Measurements from ENCODE around the gene THAP11.

THAP11 gene

DNA sequence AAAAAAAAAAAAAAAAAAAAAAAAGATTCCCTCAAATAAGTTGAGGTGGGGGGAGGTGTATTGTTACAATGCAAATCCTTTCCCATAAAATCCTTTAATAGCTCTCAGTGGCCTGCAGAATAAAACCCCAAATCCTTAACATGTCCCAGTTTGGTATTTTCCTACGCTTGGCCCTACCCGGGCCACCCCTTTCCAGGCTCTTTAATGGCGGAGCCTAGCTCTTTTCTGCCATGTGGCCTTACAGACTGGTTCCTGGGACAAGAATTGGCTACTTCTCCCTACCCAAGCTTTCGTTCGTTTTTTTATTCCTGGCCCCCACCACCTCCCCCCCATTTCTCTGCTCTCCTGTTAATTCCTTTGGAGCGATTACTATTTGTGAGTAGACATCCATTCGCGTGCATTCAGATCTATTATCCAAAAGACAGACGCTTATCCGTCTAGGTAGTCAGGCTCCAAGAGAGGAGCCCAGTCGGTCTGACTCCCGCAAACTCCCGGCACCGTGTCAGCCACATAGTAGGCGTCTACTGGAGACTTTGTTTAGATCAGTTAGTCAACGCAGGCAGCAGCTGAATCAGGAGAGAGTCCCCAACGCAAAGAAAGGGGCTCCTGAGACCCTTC, 813 bp upstream of the THAP11 start:
- peak overlapping the region; percentile 66 to 81 for H3K4me3 ChIP-seq
- intact Hi-C loops (cut with DNase I; ENCODE audit: low total_unique reads): no loop called here
- TF ChIP-seq CTCF (IDR thresholded peaks at IDR 0.05): no peak

DNA sequence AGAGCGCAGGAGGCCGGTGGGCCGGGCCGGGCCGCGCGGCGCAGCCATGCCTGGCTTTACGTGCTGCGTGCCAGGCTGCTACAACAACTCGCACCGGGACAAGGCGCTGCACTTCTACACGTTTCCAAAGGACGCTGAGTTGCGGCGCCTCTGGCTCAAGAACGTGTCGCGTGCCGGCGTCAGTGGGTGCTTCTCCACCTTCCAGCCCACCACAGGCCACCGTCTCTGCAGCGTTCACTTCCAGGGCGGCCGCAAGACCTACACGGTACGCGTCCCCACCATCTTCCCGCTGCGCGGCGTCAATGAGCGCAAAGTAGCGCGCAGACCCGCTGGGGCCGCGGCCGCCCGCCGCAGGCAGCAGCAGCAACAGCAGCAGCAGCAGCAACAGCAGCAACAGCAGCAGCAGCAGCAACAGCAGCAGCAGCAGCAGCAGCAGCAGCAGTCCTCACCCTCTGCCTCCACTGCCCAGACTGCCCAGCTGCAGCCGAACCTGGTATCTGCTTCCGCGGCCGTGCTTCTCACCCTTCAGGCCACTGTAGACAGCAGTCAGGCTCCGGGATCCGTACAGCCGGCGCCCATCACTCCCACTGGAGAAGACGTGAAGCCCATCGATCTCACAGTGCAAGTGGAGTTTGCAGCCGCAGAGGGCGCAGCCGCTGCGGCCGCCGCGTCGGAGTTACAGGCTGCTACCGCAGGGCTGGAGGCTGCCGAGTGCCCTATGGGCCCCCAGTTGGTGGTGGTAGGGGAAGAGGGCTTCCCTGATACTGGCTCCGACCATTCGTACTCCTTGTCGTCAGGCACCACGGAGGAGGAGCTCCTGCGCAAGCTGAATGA, 606 bp downstream of the THAP11 start:
- no peaks in the 10 kb centered on the region for H3K9me3 ChIP-seq
- no peaks in the 10 kb centered on the region for H3K36me3 ChIP-seq
- DNase-seq: peak; percentile 50 to 76
- peak in 1 of 2 experiments; percentile 15 for TF ChIP-seq CTCF (IDR thresholded peaks at IDR 0.05)
- no peaks in the 10 kb centered on the region for H3K27me3 ChIP-seq
- peak overlapping the region; percentile 66 to 81 for H3K4me3 ChIP-seq
- H3K27ac ChIP-seq: peak overlapping the region; percentile 97 to 99
- intact Hi-C loops (cut with DNase I; ENCODE audit: low total_unique reads): no loop called here
- H3K4me1 ChIP-seq: peaks cover 15 to 45% (median 35%) of the 10 kb centered on the region in 4 donors

More for the DNA sequence above, 813 bp upstream of the THAP11 start:
- Histone ChIP-seq H3K9me3 (no peaks in the 10 kb centered on the region), H3K36me3 (no peaks in the 10 kb centered on the region), H3K27ac (peak overlapping the region; percentile 97 to 99), H3K4me1 (peaks cover 15 to 40% (median 34%) of the 10 kb centered on the region in 4 donors), H3K27me3 (no peaks in the 10 kb centered on the region)
- no peak for DNase-seq

DNA sequence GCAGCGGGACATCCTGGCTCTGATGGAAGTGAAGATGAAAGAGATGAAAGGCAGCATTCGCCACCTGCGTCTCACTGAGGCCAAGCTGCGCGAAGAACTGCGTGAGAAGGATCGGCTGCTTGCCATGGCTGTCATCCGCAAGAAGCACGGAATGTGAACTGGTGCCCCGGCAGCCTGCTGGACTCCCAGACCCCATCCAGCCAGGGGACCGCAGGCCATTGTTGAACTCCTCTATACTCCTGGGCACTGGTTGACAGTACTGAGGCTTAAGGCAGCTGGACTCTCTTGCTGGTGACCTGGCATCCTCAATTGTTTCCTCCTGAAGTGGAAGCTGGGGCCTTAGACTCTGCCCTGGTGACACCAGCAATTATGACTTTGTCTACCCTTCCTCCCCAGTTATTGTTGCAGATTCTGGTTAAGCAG, 1.2 kb downstream of the THAP11 start:
- Histone ChIP-seq H3K36me3 (no peaks in the 10 kb centered on the region), H3K27ac (peak overlapping the region; percentile 97 to 99), H3K4me3 (peak overlapping the region; percentile 66 to 81), H3K4me1 (peaks cover 15 to 52% (median 42%) of the 10 kb centered on the region in 4 donors), H3K27me3 (no peaks in the 10 kb centered on the region), H3K9me3 (no peaks in the 10 kb centered on the region)
- TF ChIP-seq CTCF (IDR thresholded peaks at IDR 0.05): no peak
- DNase-seq: no peak
- intact Hi-C loops (cut with DNase I; ENCODE audit: low total_unique reads): no loop called here

DNA sequence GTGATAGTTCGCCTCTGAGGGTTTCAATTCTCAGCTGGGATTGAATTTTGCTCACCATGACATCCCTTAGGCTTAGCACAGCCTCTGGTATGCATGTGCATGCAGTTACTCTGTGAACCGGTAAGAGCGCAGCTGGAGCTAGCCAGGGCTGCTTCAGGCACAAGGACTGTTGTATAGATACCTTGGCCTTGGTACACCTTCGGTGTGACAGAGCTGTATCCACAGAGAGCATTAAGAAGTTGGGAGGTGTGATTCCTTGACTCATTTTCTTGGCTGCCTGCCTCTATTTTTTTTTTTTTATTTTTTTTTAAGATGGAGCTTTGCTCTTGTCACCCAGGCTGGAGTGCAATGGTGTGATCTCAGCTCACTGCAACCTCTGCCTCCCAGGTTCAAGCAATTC, 2.4 kb downstream of the THAP11 start:
- intact Hi-C loops (cut with DNase I; ENCODE audit: low total_unique reads): no loop called here
- peak in 1 of 2 experiments; percentile 15 for TF ChIP-seq CTCF (IDR thresholded peaks at IDR 0.05)
- H3K9me3 ChIP-seq: no peaks in the 10 kb centered on the region
- no peaks in the 10 kb centered on the region for H3K36me3 ChIP-seq
- peak overlapping the region; percentile 97 to 99 for H3K27ac ChIP-seq
- peaks cover 15 to 61% (median 49%) of the 10 kb centered on the region in 4 donors for H3K4me1 ChIP-seq
- peak overlapping the region; percentile 66 to 81 for H3K4me3 ChIP-seq
- no peak for DNase-seq
- H3K27me3 ChIP-seq: no peaks in the 10 kb centered on the region

- intact Hi-C loops (cut with DNase I; ENCODE audit: low total_unique reads): no loop called here
- peaks cover 15 to 64% (median 51%) of the 10 kb centered on the region in 4 donors for H3K4me1 ChIP-seq
Observed at GRCh38 chr16:67845291-67846062, 3.4 kb downstream of the THAP11 start.

More at GRCh38 chr16:67845291-67846062, 3.4 kb downstream of the THAP11 start:
- no peak for DNase-seq
- Histone ChIP-seq H3K27me3 (no peaks in the 10 kb centered on the region), H3K4me3 (peak overlapping the region; percentile 73 to 80), H3K27ac (peak overlapping the region; percentile 97 to 99), H3K9me3 (no peaks in the 10 kb centered on the region), H3K36me3 (no peaks in the 10 kb centered on the region)
- TF ChIP-seq CTCF (IDR thresholded peaks at IDR 0.05): no peak
